H54 (cell line): ENCODE results near the gene ORM1.
A peak's percentile ranks its signal among the peaks of the same experiment; 100 is the strongest.

Source experiments
- DNase-seq: peaks from one replicate; pipeline ENCODE4 v3.0.0; 2011; ENCODE audit warnings: low spot score, mixed read lengths; ENCODE audit not compliant: insufficient read length
- FAIRE-seq: peaks from 3 replicates; lab custom pipeline; 2011; peaks lifted over from hg19 to GRCh38; lab: Jason Lieb, UNC
- POLR2A ChIP-seq: IDR thresholded peaks from 2 replicates; pipeline ENCODE4 v1.6.1; 2011; ENCODE audit warnings: low read depth, mild to moderate bottlenecking, low read length

The ORM1 gene

GRCh38 chr9:114334490-114334889, 11.6 kb downstream of the ORM1 start:
- FAIRE-seq (no peak), DNase-seq (no peak)
- TF ChIP-seq POLR2A: no peak

- no peak for FAIRE-seq
- DNase-seq: no peak
- TF ChIP-seq POLR2A: no peak
These were observed 12.8 kb downstream of the ORM1 start for GRCh38 chr9:114335745-114336144.

- DNase-seq (no peak), FAIRE-seq (no peak)
- no peak for TF ChIP-seq POLR2A
These were observed 13.3 kb downstream of the ORM1 start for GRCh38 chr9:114336157-114336556.

GRCh38 chr9:114336699-114337395, 13.9 kb downstream of the ORM1 start:
- FAIRE-seq (no peak), DNase-seq (no peak)
- TF ChIP-seq POLR2A: no peak

GRCh38 chr9:114338187-114338586, 15.3 kb downstream of the ORM1 start:
- no peak for TF ChIP-seq POLR2A
- no peak for FAIRE-seq

GRCh38 chr9:114339130-114339908, 16.4 kb downstream of the ORM1 start:
- FAIRE-seq (peak; percentile 64), DNase-seq (peak; percentile 87)
- TF ChIP-seq POLR2A: no peak

More at GRCh38 chr9:114338187-114338586, 15.3 kb downstream of the ORM1 start:
- no peak for DNase-seq

- no peak for FAIRE-seq
- no peak for DNase-seq
These were observed 18.4 kb downstream of the ORM1 start for GRCh38 chr9:114341152-114341830.

GRCh38 chr9:114341991-114342390, 19.1 kb downstream of the ORM1 start:
- no peak for FAIRE-seq
- no peak for TF ChIP-seq POLR2A
- no peak for DNase-seq

More at GRCh38 chr9:114341152-114341830, 18.4 kb downstream of the ORM1 start:
- TF ChIP-seq POLR2A: no peak

GRCh38 chr9:114342755-114343440, 20.0 kb downstream of the ORM1 start:
- FAIRE-seq (no peak), DNase-seq (no peak)
- TF ChIP-seq POLR2A: no peak

GRCh38 chr9:114343471-114344187, 20.7 kb downstream of the ORM1 start:
- FAIRE-seq (no peak), DNase-seq (no peak)
- TF ChIP-seq POLR2A: no peak

GRCh38 chr9:114344188-114344566, 21.3 kb downstream of the ORM1 start:
- FAIRE-seq (no peak), DNase-seq (no peak)
- TF ChIP-seq POLR2A: no peak

- FAIRE-seq (no peak), DNase-seq (no peak)
- TF ChIP-seq POLR2A: no peak
These were observed 21.8 kb downstream of the ORM1 start for GRCh38 chr9:114344692-114345091.

GRCh38 chr9:114345493-114346065, 22.7 kb downstream of the ORM1 start:
- FAIRE-seq (no peak), DNase-seq (no peak)
- TF ChIP-seq POLR2A: no peak

- FAIRE-seq: no peak
- no peak for DNase-seq
- TF ChIP-seq POLR2A: no peak
These were observed 23.2 kb downstream of the ORM1 start for GRCh38 chr9:114346146-114346545.
